Upper lobe of left lung (tissue), 6 donors: Measurements from ENCODE around the gene AGXT. TPM values are rescaled to one million over a fixed set of nuclear protein-coding genes. Genes with fewer than 3 reads are reported as not detected.
A peak's percentile ranks its signal among the peaks of the same experiment; 100 is the strongest.

ENCODE experiments used
- ATAC-seq, 2 donors: fragments of 200-7000 bp; cut with Tn5 transposase; one replicate each; pipeline ENCODE4 v1.9.1; 2022; ENCODE audit warnings: mild to moderate bottlenecking in 2 of 2, moderate library complexity in 2 of 2; ENCODE audit not compliant: low FRiP score in 2 of 2
- DNase-seq, 2 donors: peaks; one replicate each; pipeline ENCODE4 v3.0.0-alpha.2; 2019 to 2020
- H3K27ac ChIP-seq, 4 donors: fragments of 200-600 bp; sonication (generic); one replicate each; pipeline ENCODE4 v1.5.1; 2016 to 2019
- H3K27me3 ChIP-seq, 4 donors: fragments of 200-600 bp; sonication (generic); one replicate each; pipeline ENCODE4 v1.5.1; 2017 to 2019
- H3K36me3 ChIP-seq, 4 donors: fragments of 200-600 bp; sonication (generic); one replicate each; pipeline ENCODE4 v1.5.1; 2016 to 2019
- H3K4me1 ChIP-seq, 4 donors: fragments of 200-600 bp; sonication (generic); one replicate each; pipeline ENCODE4 v1.5.1; 2018 to 2019
- H3K4me3 ChIP-seq, 4 donors: fragments of 200-600 bp; sonication (generic); one replicate each; pipeline ENCODE4 v1.5.1; 2017 to 2019; ENCODE audit warnings: mild to moderate bottlenecking in 2 of 4, moderate library complexity in 1 of 4
- H3K9me3 ChIP-seq, 4 donors: fragments of 200-600 bp; sonication (generic); one replicate each; pipeline ENCODE4 v1.5.1; 2018 to 2019
- CTCF ChIP-seq, 6 experiments: fragments of 450-650 bp in 4 of 6; fragments of 200-600 bp in 2 of 6; sonication (generic) in 2 of 6; IDR thresholded peaks; one replicate each; pipeline ENCODE4 v1.5.1; 2016 to 2019; ENCODE audit warnings: antibody characterized with exemption in 6 of 6
- EP300 ChIP-seq, 4 donors: sonication (generic); formaldehyde crosslinking; IDR thresholded peaks; one replicate each; pipeline ENCODE4 v1.5.1; 2017; ENCODE audit warnings: antibody characterized with exemption in 4 of 4, control low read depth in 2 of 4
- POLR2A ChIP-seq, 4 donors: fragments of 450-650 bp; IDR thresholded peaks; one replicate each; pipeline ENCODE4 v1.5.1; 2016 to 2017; ENCODE audit warnings: antibody characterized with exemption in 4 of 4, mild to moderate bottlenecking in 2 of 4
- POLR2AphosphoS5 ChIP-seq, 2 donors: sonication (generic); formaldehyde crosslinking; IDR thresholded peaks; one replicate each; pipeline ENCODE4 v1.5.1; 2017; ENCODE audit warnings: antibody characterized with exemption in 2 of 2
- WGBS, 2 donors: methylation state at CpG; one replicate each; pipeline ENCODE4 v1.1.5; 2017 to 2018; 5-methylcytosine and 5-hydroxymethylcytosine counted together
- total RNA-seq, 6 donors: library from RNA; depleted of rRNA in 4 of 6; stranded (reverse); fragments of >200 nt in 4 of 6; gene quantifications; one replicate each; pipeline versions ENCODE4 v1.1.0 to v1.2.1, GENCODE V29; 2016 to 2021
- donor health status: DM: no; HTN: no; CAD: no; lungs with moderate emphysema.
- donor health status: DM: no; HTN: yes; CAD: no; lungs with severe emphysema.

The AGXT gene
- total RNA-seq, 6 donors from 2014 or later = 0.30 to 0.46 (median 0.44) TPM; not detected in 3

DNA sequence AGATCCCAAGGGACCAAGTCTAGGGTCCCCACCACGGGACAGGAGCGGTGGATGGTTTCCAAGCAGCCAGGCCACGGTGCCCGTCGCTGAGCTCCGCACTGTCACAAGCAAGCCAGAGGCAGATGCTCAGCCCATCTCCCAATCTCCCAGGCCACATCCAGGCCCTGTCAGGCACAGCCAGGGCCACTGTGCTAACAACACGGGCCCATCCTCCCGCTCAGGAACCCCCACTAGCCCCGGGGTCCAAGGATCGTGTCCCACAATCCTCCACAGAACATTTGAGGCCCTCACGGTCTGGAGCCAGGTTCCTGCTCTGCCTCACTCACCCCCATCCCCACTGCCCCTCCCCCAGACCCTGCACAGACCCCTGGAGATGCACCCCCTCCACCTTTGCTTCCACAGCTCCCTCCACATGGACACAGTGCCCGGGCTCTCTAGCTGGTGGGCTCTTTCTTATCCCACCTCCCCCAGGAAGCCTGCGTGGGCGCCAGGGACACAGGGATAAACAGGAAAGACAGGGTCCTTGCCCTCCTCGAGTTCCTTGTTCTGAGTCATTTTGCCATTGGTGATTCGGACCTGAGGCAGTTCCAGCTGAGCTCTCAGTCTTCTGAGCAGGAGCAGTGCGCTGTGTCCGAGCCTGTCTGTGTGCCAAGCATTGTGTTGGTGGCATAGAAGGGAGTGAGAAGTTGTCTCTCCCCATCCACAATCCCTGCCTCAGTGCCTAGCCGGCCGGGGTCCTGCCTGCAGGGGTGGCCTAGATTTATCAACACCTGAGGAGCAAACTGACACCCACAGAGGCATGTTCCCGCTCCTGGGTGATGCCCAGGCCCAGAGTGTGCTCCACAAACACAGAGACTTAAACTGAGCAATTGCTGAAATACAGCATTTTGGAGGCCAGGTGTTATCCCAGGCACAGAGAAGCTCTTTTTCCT, 44.5 kb downstream of the AGXT start:
- Histone ChIP-seq H3K9me3 (no peaks in the 10 kb centered on the region), H3K36me3 (no peaks in the 10 kb centered on the region), H3K27me3 (peaks cover 0 to 5% (median 0%) of the 10 kb centered on the region in 4 donors), H3K4me3 (no peak overlapping the region), H3K27ac (peak overlapping the region; percentile 33 to 69 (median 54)), H3K4me1 (peaks cover 21 to 33% (median 26%) of the 10 kb centered on the region in 4 donors)
- DNase-seq = peak in 1 of 2 donors; percentile 51
- 78 to 84% methylated on average over 13 to 21 of the region's 21 CpGs for WGBS, 2 donors
- ATAC-seq = no peak
- TF ChIP-seq CTCF (IDR thresholded peaks at IDR 0.05) = no peak

GRCh38 chr2:240913810-240914644, 45.4 kb downstream of the AGXT start:
- WGBS, 2 donors = 43 to 44% methylated on average over 19 to 35 of the region's 36 CpGs

DNA sequence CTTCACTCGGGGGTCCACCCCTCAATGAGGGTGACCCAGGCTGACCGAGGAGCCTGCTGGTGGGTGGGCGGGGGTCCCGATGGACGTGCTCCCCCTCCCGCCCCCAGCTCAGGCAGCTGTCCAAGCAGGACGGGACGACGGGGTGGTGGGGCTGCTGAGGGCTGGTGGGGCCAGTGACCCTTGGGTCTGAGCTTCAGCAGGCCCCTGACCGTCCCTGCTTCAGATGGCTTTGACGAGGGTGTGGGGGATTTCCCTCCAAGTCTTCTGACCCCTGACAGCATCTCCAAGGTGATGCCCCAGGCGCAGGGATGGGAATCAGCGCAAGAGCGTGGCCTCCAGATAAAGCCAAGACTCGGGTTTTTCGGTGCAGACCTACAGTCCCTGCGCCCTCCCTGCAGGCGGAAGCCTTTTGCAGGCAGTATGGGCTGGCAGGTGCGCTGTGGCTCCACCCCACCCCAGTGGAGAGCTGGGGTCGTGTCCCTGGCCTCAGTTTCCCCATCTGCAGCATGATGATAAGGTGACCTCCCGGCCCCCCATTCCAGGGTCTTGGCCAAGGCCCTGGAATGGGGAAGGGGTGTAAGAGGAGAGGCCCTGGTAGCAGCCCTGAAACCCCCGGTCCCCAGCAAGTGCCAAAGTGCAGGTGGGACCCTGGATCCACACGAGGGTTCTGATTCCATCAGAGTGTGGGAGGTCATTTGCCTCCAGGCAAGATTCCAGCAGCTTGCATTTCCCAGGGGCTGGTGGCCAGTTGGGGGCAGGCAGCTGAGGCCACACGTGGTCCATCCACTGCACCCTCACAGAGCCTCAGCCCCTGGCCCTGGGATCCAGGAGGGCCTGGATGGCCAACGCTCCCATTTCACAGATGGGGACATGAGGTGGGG, 46.3 kb downstream of the AGXT start:
- peaks cover 21 to 33% (median 26%) of the 10 kb centered on the region in 4 donors for H3K4me1 ChIP-seq
- H3K27me3 ChIP-seq = peaks cover 0 to 5% (median 0%) of the 10 kb centered on the region in 4 donors
- no peak overlapping the region for H3K4me3 ChIP-seq
- WGBS, 2 donors = 62 to 93% methylated on average over 7 to 21 of the region's 25 CpGs
- no peaks in the 10 kb centered on the region for H3K9me3 ChIP-seq
- peak overlapping the region in 1 of 4 donors; percentile 65 for H3K27ac ChIP-seq
- TF ChIP-seq POLR2A (IDR thresholded peaks at IDR 0.05) (no peak), POLR2AphosphoS5 (IDR thresholded peaks at IDR 0.05) (no peak), EP300 (IDR thresholded peaks at IDR 0.05) (no peak), CTCF (IDR thresholded peaks at IDR 0.05) (no peak)
- no peak for ATAC-seq
- no peaks in the 10 kb centered on the region for H3K36me3 ChIP-seq
- DNase-seq = peak in 1 of 2 donors; percentile 17

More at GRCh38 chr2:240913810-240914644, 45.4 kb downstream of the AGXT start:
- Histone ChIP-seq H3K4me1 (peaks cover 21 to 33% (median 26%) of the 10 kb centered on the region in 4 donors), H3K36me3 (no peaks in the 10 kb centered on the region), H3K4me3 (no peak overlapping the region), H3K27ac (peak overlapping the region in 3 of 4 donors; percentile 33 to 69 (median 64)), H3K27me3 (peaks cover 0 to 5% (median 0%) of the 10 kb centered on the region in 4 donors), H3K9me3 (no peaks in the 10 kb centered on the region)
- TF ChIP-seq POLR2AphosphoS5 (IDR thresholded peaks at IDR 0.05) = peak in 1 of 2 donors; percentile 39
- no peak for TF ChIP-seq POLR2A (IDR thresholded peaks at IDR 0.05)
- peak; percentile 80 to 92 (median 85) for TF ChIP-seq CTCF (IDR thresholded peaks at IDR 0.05)
- no peak for TF ChIP-seq EP300 (IDR thresholded peaks at IDR 0.05)
- peak; percentile 71 for ATAC-seq
- DNase-seq = peak; percentile 60 to 93
